IPS-20b (cell line): Measurements from ENCODE around the gene PTPN5.
A peak's percentile ranks its signal among the peaks of the same experiment; 100 is the strongest.

Experiments used
- H3K27ac ChIP-seq: one replicate; pipeline ENCODE4 v1.5.1; 2013; ENCODE audit warnings: low read length
- H3K27me3 ChIP-seq: 2 replicates; pipeline ENCODE4 v1.6.1; 2013; ENCODE audit warnings: mild to moderate bottlenecking, low read length, inconsistent platforms; ENCODE audit not compliant: insufficient read depth
- H3K36me3 ChIP-seq: 2 replicates; pipeline ENCODE4 v1.6.1; 2013; ENCODE audit warnings: low read depth, mild to moderate bottlenecking, inconsistent platforms, low read length, moderate library complexity; ENCODE audit not compliant: insufficient read depth
- H3K4me1 ChIP-seq: 2 replicates; pipeline ENCODE4 v1.6.1; 2013; ENCODE audit warnings: mild to moderate bottlenecking, control low read depth, inconsistent platforms, low read length, moderate library complexity; ENCODE audit not compliant: insufficient read depth
- H3K4me3 ChIP-seq: 2 replicates; pipeline ENCODE4 v1.5.1; 2013; ENCODE audit warnings: mild to moderate bottlenecking, low read length, inconsistent platforms
- H3K9ac ChIP-seq: 2 replicates; pipeline ENCODE4 v1.6.1; 2013; ENCODE audit warnings: low read depth, mild to moderate bottlenecking, inconsistent platforms, low read length, moderate library complexity
- H3K9me3 ChIP-seq: 2 replicates; pipeline ENCODE4 v1.6.1; 2013; ENCODE audit warnings: mild to moderate bottlenecking, low read depth, low read length, inconsistent platforms; ENCODE audit not compliant: insufficient read depth

Gene PTPN5

GRCh38 chr11:18733202-18733601 lies 58.4 kb downstream of the PTPN5 start:
- Histone ChIP-seq H3K27me3 (no peaks in the 10 kb centered on the region), H3K4me1 (no peaks in the 10 kb centered on the region), H3K9ac (no peak overlapping the region), H3K36me3 (no peaks in the 10 kb centered on the region), H3K27ac (no peak overlapping the region), H3K4me3 (no peak overlapping the region), H3K9me3 (no peaks in the 10 kb centered on the region)

DNA sequence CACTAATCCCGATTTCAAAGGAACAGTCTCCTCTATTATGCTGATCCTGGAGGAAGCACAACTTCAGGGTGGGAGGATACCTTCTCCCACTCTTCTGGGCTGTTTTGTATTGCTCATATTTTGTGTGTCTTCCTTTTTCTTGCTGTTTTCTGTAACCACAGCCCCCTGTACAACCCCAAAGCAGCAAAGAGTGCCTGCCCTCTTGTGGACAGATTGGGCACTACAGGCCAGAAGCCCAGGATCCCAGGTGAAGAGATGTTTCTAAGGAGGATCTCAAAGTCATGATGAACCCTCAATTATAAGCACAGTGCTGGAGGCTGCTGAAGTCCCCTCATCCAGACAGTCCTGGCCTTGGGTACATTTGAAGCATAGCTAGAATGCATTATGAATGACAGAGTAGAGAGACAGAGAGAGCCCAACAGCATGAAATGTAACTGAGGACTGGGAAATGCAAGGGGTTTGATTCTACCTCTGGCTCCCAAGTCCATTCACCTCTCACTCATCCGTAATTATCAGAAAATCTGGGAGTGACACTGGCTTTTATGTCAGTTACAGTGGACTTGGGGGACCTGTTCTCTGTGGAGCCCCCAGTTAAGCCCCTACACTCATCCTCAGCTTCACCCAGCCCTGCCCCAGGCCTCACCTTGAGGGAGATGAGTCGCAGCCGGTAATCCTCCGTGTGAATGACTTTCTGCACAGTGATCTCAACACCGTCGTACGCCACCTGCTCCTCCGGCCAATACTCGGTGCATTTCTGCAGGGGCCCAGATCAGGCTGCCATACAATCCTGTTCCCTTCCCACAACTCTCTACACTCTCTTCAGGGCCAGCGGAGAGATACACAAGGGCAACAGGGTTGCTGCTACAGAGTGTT lies 59.4 kb downstream of the PTPN5 start:
- Histone ChIP-seq H3K27me3 (no peaks in the 10 kb centered on the region), H3K4me1 (no peaks in the 10 kb centered on the region), H3K9ac (no peak overlapping the region), H3K9me3 (no peaks in the 10 kb centered on the region), H3K27ac (no peak overlapping the region), H3K4me3 (no peak overlapping the region), H3K36me3 (no peaks in the 10 kb centered on the region)

GRCh38 chr11:18731441-18731840 lies 60.2 kb downstream of the PTPN5 start:
- Histone ChIP-seq H3K36me3 (no peaks in the 10 kb centered on the region), H3K9ac (no peak overlapping the region), H3K27ac (no peak overlapping the region), H3K4me3 (no peak overlapping the region), H3K4me1 (peaks cover under 1% of the 10 kb centered on the region; the same call in 1 of the 2 replicates), H3K9me3 (no peaks in the 10 kb centered on the region), H3K27me3 (no peaks in the 10 kb centered on the region)

- H3K27me3 ChIP-seq: no peaks in the 10 kb centered on the region
- H3K9ac ChIP-seq: no peak overlapping the region
- peaks cover 6% of the 10 kb centered on the region for H3K4me1 ChIP-seq
- no peaks in the 10 kb centered on the region for H3K9me3 ChIP-seq
- H3K36me3 ChIP-seq: no peaks in the 10 kb centered on the region
- no peak overlapping the region for H3K4me3 ChIP-seq
- H3K27ac ChIP-seq: no peak overlapping the region
These were observed 61.6 kb downstream of the PTPN5 start for GRCh38 chr11:18730020-18730419.

DNA sequence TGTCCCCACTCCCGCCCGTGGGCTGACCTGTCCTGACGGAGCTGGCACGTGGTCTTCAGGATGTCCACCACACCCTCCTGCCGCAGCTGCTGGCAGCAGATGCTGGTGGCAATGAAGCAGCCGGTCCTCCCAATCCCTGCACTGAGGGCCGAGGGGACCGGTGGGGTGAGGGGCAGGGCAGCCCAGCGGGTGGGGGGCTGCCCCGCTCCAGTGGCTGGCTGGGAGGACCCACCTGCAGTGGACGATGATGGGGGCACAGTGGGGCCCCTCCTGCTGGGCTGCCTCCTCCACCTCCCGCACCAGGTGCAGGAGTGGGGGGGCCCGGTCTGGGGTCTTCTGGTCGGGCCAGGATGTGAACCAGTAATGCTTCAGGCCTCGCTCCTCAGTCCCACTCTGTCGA lies 62.2 kb downstream of the PTPN5 start:
- Histone ChIP-seq H3K9ac (no peak overlapping the region), H3K36me3 (no peaks in the 10 kb centered on the region), H3K4me3 (no peak overlapping the region), H3K27ac (no peak overlapping the region), H3K4me1 (peaks cover 6% of the 10 kb centered on the region), H3K27me3 (no peaks in the 10 kb centered on the region), H3K9me3 (no peaks in the 10 kb centered on the region)

DNA sequence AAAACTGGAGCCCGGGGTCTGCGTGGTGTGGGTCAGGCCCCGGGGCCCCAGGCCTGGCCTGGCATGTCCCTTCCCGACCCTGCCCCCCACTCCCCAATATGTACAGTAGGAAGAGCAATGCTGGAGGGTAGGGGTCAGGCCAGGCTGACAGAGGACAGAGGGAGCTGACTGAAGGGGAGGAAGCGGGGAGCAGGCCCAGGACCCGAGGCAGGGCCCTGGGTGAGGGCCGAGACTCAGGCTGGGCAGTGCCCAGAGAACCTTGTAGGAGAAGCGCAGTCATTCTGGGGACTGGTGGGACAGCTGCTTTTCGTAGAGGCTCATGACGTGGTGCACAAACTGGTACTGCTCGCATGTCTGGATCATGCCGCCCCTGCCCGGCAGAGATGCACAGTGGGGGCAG lies 62.9 kb downstream of the PTPN5 start:
- Histone ChIP-seq H3K9me3 (no peaks in the 10 kb centered on the region), H3K9ac (no peak overlapping the region), H3K36me3 (no peaks in the 10 kb centered on the region), H3K27me3 (no peaks in the 10 kb centered on the region), H3K27ac (no peak overlapping the region), H3K4me1 (peaks cover 6% of the 10 kb centered on the region), H3K4me3 (no peak overlapping the region)

GRCh38 chr11:18727479-18728236 lies 63.9 kb downstream of the PTPN5 start:
- H3K4me3 ChIP-seq: no peak overlapping the region
- no peaks in the 10 kb centered on the region for H3K27me3 ChIP-seq
- peaks cover 6% of the 10 kb centered on the region for H3K4me1 ChIP-seq
- no peaks in the 10 kb centered on the region for H3K9me3 ChIP-seq
- no peak overlapping the region for H3K9ac ChIP-seq
- no peaks in the 10 kb centered on the region for H3K36me3 ChIP-seq
- H3K27ac ChIP-seq: no peak overlapping the region

DNA sequence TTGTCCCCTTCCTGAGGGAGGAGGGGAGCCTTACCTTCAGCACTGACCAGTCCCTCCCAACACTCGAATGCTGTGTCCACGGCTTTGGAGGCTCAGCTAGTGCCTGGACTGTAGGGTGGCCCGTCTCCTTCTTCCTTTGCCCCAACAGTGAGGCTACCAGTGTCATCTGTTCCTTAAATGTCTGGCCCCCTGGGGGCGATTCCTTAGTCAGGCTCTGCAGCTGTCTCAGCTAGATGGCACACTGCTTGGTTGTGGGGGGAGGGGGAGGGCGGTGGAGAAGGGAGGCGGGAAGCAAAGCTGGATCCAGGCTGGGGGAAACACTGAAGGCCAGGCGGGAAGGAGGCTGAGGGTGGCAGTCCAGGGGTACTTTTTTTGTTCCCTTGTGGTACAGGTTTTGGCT lies 65.6 kb downstream of the PTPN5 start, which contains the start of gene IGSF22:
Gene IGSF22, minus strand, starts transcription at position 149 of the 400 bp plus-strand sequence. CDS start 1,952 bp downstream, outside the sequence.
- no peaks in the 10 kb centered on the region for H3K9me3 ChIP-seq
- peaks cover 6% of the 10 kb centered on the region for H3K4me1 ChIP-seq
- H3K27ac ChIP-seq: no peak within 1 kb of the TSS
- H3K36me3 ChIP-seq: no peaks in the 10 kb centered on the region
- 0 out of 2 replicates have a peak, but pooled peaks cover 5% of the 10 kb centered on the region for H3K27me3 ChIP-seq
- peak within 1 kb of the TSS; percentile 41; the same call in 1 of the 2 replicates for H3K4me3 ChIP-seq
- peak within 1 kb of the TSS; percentile 40; the same call in 1 of the 2 replicates for H3K9ac ChIP-seq

GRCh38 chr11:18723991-18724390 lies 67.6 kb downstream of the PTPN5 start:
- Histone ChIP-seq H3K27me3 (peaks cover 16% of the 10 kb centered on the region; the same call in 1 of the 2 replicates), H3K4me1 (peaks cover 6% of the 10 kb centered on the region), H3K9me3 (no peaks in the 10 kb centered on the region), H3K4me3 (no peak overlapping the region), H3K9ac (no peak overlapping the region), H3K36me3 (no peaks in the 10 kb centered on the region), H3K27ac (no peak overlapping the region)

GRCh38 chr11:18722293-18722637 lies 69.3 kb downstream of the PTPN5 start:
- H3K9ac ChIP-seq: no peak overlapping the region; the same call in 1 of the 2 replicates

GRCh38 chr11:18721561-18722292 lies 69.9 kb downstream of the PTPN5 start:
- peaks cover 32% of the 10 kb centered on the region; the same call in 1 of the 2 replicates for H3K27me3 ChIP-seq
- H3K9me3 ChIP-seq: no peaks in the 10 kb centered on the region
- peak overlapping the region; percentile 55; the same call in 1 of the 2 replicates for H3K9ac ChIP-seq
- H3K4me1 ChIP-seq: peaks cover 6% of the 10 kb centered on the region
- H3K36me3 ChIP-seq: no peaks in the 10 kb centered on the region
- H3K4me3 ChIP-seq: peak overlapping the region; percentile 74
- H3K27ac ChIP-seq: no peak overlapping the region

More at GRCh38 chr11:18722293-18722637, 69.3 kb downstream of the PTPN5 start:
- Histone ChIP-seq H3K27ac (no peak overlapping the region), H3K9me3 (no peaks in the 10 kb centered on the region), H3K27me3 (peaks cover 28% of the 10 kb centered on the region; the same call in 1 of the 2 replicates), H3K4me3 (peak overlapping the region; percentile 74; the same call in 1 of the 2 replicates), H3K36me3 (no peaks in the 10 kb centered on the region), H3K4me1 (peaks cover 6% of the 10 kb centered on the region)
